AG10803 (cell line): Measurements from ENCODE around the gene HENMT1.
"Not testable (repeated sequence)": the region's sequence is repeated elsewhere in the genome, so short reads cannot be mapped to it uniquely, and the experiment has no call there.

ENCODE experiments used
- DNase-seq: peaks from one replicate; pipeline ENCODE4 v3.0.0; 2010; ENCODE audit warnings: low read depth
- H3K4me3 ChIP-seq: 2 replicates; pipeline ENCODE4 v1.5.1; 2011; ENCODE audit warnings: mild to moderate bottlenecking, low read length, control low read depth
- TF ChIP-seq, protein P1 (sequence below): conservative IDR thresholded peaks from 2 replicates; pipeline ENCODE4 v1.5.1; 2011; ENCODE audit warnings: mild to moderate bottlenecking, low read length, control low read depth, inconsistent platforms

Gene HENMT1

DNA sequence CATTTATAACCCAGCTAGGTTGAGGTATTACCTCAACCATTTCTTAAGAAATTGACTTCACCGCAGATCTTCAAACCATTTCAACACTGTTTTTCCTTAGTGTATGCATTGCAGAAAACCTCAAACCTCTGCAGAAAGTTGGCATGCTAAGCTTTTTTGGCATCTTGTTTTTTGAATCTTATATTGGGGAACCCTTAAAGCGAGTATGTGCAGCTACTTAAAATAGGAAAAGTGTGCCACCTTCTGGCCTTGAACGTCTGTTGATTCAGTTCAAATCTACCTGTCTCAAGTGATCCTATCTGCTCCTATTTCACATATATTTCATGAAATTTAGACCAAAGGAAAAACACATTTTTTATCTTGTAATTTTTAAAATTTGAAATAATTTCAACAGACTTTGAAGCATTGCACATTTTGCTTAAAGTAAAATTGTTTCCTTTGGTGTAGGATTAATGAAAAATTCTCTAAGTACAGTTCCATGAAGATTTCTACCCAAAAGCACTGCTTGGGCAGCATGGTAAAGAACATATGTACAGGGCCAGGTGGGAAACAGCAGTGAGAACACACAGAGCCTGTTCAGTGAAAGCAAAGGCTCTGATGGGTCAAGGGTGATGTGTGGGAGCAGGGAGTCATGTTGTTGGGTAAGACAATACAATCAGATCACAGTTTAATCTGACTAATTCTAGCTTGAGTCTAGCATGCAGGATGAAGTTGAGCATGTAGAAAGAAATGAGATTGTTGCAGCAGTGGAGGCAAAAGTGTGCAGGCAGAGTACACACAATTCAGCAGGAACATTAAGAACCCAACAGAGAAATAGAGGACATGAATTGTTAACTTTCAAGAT is 17.2 kb downstream of the HENMT1 start:
- DNase-seq, result peak; percentile 85
- no peak overlapping the region for H3K4me3 ChIP-seq
- TF ChIP-seq, protein P1, sequence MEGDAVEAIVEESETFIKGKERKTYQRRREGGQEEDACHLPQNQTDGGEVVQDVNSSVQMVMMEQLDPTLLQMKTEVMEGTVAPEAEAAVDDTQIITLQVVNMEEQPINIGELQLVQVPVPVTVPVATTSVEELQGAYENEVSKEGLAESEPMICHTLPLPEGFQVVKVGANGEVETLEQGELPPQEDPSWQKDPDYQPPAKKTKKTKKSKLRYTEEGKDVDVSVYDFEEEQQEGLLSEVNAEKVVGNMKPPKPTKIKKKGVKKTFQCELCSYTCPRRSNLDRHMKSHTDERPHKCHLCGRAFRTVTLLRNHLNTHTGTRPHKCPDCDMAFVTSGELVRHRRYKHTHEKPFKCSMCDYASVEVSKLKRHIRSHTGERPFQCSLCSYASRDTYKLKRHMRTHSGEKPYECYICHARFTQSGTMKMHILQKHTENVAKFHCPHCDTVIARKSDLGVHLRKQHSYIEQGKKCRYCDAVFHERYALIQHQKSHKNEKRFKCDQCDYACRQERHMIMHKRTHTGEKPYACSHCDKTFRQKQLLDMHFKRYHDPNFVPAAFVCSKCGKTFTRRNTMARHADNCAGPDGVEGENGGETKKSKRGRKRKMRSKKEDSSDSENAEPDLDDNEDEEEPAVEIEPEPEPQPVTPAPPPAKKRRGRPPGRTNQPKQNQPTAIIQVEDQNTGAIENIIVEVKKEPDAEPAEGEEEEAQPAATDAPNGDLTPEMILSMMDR, result peak; percentile 75

DNA sequence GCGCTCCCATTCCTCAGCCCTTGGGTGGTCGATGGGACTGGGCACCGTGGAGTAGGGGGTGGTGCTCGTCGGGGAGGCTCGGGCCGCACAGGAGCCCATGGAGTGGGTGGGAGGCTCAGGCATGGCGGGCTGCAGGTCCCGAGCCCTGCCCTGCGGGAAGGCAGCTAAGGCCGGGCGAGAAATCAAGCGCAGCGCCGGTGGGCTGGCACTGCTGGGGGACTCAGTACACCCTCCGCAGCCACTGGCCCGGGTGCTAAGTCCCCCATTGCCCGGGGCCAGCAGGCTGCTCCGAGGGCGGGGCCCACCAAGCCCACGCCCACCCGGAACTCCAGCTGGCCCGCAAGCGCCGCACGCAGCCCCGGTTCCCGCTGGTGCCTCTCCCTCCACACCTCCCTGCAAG is 20.0 kb downstream of the HENMT1 start:
- not testable (repeated sequence) for DNase-seq, H3K4me3 ChIP-seq

DNA sequence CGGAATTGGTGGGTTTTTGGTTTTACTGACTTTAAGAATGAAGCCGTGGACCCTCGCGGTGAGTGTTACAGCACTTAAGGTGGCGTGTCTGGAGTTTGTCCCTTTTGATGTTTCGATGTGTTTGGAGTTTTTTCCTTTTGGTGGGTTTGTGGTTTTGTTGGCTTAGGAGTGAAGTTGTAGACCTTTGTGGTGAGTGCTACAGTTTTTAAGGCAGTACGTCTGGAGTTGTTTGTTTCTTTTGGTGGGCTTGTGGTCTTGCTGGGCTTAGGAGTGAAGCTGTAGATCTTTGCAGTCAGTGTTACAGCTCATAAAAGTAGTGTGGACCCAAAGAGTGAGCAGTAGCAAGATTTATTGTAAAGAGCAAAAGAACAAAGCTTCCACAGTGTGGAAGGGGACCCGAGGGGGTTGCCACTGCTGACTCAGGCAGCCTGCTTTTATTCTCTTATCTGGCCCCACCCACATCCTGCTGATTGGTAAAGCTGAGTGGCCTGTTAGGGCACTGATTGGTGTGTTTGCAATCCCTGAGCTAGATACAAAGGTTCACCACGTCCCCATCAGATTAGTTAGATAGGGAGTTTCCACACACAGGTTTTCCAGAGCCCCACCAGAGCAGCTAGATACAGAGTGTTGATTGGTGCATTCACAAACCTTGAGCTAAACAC is 20.9 kb downstream of the HENMT1 start:
- no peak for DNase-seq
- TF ChIP-seq, protein P1, result no peak
- H3K4me3 ChIP-seq, result no peak overlapping the region

DNA sequence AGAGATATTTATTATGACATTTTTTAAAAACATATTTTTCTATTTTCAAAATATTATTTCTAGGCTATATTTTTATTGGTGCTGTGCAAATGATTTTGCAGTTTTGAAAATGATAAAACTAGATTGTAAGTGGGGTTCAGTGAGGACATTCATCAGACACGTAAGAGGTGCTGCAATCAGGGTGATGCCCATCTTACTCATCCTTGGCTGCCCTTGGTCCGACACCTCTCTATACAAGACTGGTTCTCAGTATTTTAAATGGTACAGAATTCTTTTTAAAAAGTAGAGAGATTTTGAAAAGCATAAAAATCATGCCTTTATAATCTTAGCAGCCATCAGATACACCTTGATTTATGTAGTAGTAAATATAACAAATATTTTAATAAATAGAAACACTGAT is 24.0 kb downstream of the HENMT1 start:
- TF ChIP-seq, protein P1, result no peak
- no peak for DNase-seq
- no peak overlapping the region for H3K4me3 ChIP-seq

DNA sequence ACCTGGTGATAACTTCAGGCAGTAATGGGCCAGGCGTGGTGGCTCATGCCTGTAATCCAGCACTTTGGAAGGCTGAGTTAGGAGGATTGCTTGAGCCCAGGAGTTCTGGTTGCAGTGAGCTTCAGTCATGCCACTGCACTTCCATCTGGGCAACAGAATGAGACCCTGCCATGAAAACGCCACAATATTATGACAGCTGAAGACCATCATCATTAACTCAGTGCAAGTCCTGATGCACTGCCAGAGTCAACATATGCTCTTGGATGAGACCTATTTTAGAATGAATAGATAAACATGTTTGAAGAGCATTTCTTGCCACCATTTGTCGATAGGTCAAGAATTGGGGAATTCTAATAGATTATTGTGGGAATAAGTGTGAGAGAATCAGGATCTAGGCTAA is 26.4 kb downstream of the HENMT1 start:
- no peak for DNase-seq
- H3K4me3 ChIP-seq, result no peak overlapping the region
- TF ChIP-seq, protein P1, result no peak

DNA sequence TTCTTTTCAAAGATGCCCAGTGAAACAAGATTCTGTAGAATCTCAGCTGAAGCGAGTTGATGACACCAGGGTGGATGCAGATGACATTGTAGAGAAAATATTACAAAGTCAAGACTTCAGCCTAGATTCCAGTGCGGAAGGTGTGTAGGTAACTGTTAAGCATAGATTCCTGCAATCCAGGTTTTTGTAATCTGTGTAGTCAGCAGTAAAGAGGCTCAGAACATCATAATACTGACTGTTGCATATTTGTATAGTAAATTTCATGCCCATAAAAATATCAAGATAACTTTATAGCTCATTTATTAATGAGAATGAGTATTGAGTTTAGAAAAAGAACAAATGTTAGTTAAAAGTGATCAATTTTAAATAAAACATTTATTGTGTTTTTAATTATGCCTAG is 32.2 kb downstream of the HENMT1 start:
- no peak overlapping the region for H3K4me3 ChIP-seq
- TF ChIP-seq, protein P1, result no peak
- no peak for DNase-seq

DNA sequence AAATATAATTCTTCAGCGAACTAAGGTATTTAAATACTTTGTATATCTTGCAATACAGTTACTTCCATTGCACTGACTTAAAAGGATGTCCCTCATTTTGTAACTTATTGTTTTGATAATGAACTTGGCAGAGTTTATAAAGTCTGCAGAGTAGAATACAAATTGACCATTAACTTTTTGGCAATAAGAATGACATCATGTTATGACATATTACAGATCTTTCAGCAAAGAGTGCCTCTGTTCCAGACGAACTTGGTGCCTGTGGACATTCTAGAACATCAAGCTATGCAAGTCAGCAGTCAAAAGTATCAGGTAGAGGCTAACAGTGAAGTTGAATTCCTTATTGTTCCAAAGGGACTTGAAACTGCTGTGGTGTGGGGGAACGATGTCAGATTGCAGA is 32.9 kb downstream of the HENMT1 start:
- TF ChIP-seq, protein P1, result no peak
- DNase-seq, result no peak
- H3K4me3 ChIP-seq, result no peak overlapping the region
